Activated naive CD4-positive, alpha-beta T cell treated with anti-CD3 and anti-CD28 coated beads, Interleukin-2, amount 50 U/mL, for 16 hours (primary cell): ENCODE data around the gene SH2D1B.
"Not testable (repeated sequence)": the region's sequence is repeated elsewhere in the genome, so short reads cannot be mapped to it uniquely, and the experiment has no call there.

ENCODE experiments used
- DNase-seq: peaks from one replicate; pipeline ENCODE4 v3.0.0-alpha.2; 2020

Gene SH2D1B, protein sequence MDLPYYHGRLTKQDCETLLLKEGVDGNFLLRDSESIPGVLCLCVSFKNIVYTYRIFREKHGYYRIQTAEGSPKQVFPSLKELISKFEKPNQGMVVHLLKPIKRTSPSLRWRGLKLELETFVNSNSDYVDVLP

DNA sequence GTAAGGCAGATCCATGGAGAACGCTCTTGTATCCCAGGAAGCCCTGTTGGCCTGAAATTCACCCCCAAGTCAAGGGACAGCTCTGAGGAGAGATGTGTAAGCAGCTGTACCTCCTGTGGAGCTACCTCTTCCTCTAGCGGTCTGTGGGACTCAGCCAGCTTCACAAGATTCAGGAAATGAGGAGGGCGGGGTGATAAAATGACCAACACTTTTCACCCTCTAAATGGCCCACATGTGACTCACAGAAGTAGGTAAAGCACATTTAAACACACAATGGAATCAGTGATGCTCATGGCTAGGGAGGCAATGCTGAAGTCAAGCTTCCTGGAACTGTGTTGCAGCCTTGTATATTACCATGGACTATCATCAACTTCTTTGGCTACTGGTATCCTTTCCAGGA is at the start of gene SH2D1B:
TSS of gene SH2D1B (minus strand) at position 135 of the 400 bp plus-strand sequence. CDS start at position 15, 120 bp downstream.
- DNase-seq, result no peak

DNA sequence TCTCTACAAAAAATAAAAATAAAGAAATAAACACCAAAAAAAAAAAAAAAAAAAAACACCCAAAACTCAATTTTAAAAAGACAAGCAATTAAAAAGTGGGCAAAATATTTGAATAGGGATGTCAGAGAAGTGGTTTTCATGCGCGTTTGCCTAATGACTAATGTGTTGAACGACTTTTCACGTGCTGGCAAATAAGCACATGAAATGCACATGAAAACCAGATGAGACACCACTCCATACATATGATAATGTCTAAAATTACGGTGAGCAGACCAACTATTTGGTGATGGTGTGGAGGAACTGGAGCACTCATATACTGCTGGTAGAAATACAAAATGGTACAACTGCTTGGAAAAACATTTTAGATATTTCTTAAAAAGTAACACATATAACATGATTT is 46.3 kb upstream of the SH2D1B start:
- no peak for DNase-seq

DNA sequence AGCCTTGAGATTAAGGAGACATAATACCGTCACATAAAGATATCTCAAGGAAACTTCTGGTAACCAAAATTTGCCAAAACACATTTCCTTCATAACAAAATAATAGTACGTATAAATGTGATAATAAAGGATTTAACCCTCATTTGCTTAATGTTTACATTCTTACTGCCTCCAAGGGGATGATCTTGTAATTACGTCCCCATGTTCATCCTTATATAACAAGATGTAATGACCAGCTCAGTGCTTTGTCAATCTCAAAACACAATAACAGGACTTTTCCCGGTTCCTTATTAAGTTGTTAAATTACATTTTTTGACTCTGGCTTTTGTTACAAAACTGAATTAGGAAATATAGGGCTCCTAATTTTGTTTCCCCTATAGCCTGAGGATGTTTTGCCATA is 44.4 kb upstream of the SH2D1B start:
- DNase-seq, result no peak

DNA sequence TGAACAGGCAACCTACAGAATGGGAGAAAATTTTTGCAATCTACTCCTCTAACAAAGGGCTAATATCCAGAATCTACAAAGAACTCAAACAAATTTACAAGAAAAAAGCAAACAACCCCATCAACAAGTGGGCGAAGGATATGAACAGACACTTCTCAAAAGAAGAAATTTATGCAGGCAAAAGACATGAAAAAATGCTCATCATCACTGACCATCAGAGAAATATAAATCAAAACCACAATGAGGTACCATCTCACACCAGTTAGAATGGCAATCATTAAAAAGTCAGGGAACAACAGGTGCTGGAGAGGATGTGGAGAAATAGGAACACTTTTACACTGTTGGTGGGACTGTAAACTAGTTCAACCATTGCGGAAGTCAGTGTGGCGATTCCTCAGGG is 42.4 kb upstream of the SH2D1B start:
- DNase-seq, result not testable (repeated sequence)

DNA sequence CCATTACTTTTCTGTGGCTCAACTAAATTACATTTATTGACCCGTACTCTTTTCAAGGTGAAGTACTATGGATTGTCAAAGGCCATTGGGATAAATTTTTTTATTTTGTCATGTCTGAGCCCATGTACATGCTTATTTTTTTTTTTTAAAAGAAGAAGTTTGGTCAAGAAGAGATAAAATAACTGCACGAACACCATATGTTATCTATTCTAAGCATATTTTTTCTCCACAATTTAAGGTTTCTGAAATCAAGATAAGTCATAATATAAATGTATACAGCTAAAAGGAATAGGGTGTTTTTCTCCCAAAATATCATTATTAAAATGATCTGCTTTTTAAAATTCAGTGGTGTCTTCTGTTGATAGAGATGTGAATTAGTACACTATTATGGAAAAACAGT is 35.0 kb upstream of the SH2D1B start:
- no peak for DNase-seq

DNA sequence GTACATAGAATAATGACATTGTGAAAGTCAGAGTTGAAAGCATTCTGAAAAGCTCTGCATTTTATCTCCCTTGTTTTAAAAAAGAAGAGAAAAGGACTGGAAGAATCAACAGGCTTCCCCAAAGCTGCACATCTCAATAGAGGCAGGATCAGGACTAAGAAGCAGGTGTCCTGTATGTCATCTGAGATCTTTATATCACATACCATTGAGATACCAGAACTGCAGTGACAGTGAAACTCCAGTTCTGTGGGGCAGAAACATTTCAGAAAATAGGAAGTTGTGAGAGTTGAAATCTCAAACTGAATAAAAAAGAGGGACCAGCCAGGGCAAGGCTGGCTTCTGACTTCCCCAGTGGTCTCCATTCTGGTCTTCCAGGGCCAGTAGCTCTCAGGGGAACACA is 33.0 kb upstream of the SH2D1B start:
- no peak for DNase-seq

DNA sequence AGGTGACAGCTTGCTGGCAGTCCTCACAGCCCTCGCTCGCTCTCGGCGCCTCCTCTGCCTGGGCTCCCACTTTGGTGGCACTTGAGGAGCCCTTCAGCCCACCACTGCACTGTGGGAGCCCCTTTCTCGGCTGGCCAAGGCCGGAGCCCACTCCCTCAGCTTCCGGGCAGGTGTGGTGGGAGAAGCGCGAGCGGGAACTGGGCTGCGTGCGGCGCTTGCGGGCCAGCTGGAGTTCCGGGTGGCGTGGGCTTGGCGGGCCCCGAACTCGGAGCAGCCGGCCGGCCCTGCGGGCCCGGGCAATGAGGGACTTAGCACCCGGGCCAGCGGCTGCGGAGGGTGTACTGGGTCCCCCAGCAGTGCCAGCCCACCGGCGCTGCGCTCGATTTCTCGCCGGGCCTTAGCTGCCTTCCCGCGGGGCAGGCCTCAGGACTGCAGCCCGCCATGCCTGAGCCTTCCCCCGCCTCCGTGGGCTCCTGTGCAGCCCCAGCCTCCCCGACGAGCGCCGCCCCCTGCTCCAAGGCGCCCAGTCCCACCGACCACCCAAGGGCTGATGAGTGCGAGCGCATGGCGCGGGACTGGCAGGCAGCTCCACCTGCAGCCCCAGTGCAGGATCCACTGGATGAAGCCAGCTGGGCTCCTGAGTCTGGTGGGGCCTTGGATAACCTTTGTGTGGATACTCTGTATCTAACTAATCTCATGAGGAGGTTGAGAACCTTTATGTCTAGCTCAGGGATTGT is 21.2 kb upstream of the SH2D1B start:
- not testable (repeated sequence) for DNase-seq

DNA sequence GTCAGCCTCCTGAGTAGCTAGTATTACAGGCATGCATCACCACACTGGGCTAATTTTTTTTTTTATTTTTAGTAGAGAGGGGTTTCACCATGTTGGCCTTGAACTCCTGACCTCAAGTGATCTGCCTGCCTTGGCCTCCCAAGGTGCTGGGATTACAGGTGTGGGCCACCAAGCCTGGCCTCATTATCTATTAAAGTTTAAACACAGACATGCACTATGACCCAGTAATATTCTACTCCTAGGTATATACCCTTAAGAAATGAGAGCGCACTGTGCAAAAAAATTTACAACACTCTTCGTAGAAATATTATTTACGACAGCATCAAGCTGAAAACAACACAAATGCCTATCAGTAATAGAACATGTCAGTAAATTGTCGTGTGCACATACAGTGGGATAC is 18.6 kb upstream of the SH2D1B start:
- DNase-seq, result no peak

DNA sequence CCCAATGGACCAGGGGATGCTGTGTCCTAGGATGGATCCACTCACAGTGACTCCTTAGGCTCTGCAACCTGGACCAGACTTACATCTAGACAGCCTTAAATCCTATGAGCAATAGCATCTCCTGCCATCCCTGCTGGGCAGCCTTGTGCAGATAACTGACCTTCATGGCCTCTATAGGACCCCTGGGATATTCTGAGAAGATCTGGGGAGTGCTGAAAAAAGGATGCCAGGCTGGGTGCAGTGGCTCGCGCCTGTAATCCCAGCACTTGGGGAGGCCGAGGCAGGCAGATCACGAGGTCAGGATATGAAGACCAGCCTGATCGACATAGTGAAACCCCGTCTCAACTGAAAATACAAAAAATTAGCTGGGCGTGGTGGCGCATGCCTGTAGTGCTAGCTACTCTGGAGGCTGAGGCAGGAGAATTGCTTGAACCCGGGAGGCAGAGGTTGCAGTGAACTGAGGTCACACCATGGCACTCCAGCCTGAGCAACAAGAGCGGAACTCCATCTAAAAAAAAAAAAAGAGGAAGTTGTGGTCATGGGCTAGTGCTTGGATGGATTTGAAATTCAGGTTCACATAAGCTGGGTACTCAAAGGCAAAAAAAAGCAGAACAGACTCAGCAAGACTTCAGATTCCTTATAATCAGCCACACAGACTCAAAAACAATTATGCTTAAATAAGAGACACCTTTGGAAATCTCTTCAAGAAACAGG is 10.9 kb upstream of the SH2D1B start:
- no peak for DNase-seq

DNA sequence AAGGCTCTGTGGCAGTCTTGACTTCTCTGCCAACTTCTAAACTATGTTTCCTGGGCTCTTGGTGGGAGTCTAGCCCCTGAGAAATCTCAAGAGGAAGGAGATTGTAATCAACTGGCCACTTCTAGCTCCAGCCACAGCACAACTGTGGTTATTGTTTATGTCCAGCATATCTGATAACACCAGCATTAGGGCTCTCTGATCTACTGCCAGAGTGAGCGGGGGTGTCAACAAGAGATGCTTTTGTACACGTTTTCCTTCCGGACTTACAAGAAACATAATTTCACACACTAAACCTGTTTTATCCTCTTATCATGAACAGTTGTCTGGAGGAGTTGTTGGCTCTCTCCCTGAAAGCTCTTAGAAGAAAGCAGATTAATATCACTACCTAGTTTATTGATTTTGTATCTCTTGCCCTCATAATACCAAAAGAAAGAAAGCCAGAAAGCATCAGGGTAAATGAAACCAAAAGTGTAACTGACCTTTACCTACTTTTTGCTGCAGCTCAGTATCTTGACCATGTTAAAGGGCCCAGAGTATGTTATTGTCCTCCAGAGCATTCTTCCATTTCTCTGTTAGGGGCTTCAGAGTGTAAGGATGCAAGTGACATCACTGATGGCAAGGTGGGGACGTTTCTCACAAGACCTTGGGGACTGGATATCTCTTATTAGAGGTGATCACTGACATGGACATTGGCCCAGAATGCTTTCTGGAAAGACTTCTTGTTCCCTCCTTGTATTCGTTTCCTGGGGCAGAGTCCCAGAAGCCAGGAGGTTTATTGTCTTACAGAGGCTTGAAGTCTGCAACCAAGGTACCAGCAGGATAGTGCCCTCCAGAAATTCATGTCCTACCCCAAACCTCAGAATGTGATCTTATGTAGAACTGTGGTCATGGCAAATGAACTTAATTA is 9.6 kb upstream of the SH2D1B start:
- DNase-seq, result no peak

DNA sequence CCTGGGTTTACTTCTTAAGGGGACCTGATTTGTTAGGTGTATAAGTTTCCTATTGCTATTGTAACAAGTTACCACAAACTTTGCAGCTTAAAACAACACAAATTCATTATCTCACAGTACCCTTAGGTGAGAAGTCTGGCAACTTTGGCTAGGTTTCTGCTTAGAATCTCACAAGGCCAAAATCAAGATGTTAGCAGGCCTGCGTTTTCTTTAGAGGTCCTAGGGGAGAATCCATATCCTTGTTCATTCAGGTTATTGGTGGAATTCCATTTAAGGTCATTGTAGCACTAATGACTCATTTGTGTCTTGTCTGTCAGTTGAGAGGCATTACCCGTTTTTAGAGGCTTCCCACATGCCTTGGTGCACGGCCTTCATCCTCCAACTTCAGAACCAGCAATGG is 8.2 kb upstream of the SH2D1B start:
- no peak for DNase-seq

DNA sequence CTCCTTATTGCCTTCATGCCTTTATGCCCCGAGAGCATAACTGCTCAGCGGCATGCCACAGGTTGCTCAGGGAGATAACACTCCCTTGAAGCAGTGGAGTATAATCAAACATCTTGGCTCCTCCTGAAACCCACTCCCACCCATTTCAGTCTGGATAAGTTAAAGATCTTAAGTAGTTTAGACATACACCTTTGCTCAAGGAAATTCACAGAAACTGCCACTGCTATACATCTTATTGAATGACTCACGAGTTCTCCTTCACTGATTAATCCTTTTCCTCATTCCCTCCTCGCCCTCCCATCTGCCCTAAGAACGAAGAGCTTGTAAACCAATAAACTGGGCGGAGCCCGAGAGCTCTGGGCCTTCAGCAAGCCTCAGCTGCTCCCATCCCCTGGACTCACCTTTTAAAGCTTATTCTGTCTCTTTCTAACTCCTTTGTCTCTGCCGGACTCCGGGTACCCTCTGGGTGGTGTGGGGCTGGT is 7.6 kb upstream of the SH2D1B start:
- DNase-seq, result not testable (repeated sequence)

DNA sequence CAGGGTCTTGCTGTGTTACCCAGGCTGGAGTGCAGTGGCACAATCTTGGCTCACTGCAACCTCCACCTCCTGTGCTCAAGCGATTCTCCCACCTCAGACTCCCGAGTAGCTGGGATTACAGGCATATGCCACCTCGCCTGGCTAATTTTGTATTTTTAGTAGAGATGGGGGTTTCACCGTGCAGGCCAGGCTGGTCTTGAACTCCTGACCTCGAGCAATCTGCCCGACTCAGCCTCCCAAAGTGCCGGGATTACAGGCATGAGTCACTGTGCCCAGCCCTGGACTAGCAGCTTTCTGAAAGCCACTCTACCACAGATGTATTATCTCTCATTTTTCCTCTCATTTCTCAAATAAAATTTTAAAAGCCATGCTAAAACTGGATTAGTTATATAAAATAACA is 6.6 kb upstream of the SH2D1B start:
- not testable (repeated sequence) for DNase-seq

DNA sequence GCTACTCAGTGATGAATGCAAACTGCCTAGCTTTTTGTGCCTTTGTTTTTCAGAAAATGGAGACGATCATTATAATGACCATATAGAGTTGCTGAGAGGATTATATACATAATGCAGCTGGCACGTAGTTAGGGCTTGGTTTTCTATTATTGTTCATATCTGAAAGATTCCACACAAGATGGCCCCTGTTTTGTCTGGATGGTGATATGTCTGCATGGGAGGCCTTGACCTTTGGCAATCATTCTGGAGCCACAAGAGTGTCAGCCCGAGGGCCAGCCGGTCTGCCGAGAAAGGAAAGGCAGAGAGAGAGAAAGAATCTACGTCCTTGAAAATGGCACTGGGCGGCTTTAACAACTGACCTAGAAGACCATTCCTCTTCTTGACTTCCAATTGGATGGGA is 5.7 kb upstream of the SH2D1B start:
- DNase-seq, result no peak

DNA sequence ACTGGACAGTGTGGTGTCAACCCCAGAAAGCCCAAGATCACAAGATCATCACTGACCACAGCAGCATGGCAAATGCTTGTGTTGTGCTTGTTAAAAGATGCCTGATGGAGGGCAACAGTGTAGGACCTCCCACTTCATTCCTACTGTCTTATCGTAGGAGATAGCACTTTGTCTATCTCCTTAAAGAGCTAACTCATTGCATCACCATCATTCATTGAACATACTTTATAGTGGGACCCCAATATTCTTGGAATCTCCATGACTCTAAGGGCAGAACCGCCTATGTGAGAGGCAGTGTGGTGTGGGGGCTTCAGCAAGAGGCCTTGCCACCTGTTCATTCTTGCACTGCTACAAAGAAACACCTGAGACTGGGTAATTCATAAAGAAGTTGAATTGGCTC is 5.0 kb upstream of the SH2D1B start:
- DNase-seq, result no peak

DNA sequence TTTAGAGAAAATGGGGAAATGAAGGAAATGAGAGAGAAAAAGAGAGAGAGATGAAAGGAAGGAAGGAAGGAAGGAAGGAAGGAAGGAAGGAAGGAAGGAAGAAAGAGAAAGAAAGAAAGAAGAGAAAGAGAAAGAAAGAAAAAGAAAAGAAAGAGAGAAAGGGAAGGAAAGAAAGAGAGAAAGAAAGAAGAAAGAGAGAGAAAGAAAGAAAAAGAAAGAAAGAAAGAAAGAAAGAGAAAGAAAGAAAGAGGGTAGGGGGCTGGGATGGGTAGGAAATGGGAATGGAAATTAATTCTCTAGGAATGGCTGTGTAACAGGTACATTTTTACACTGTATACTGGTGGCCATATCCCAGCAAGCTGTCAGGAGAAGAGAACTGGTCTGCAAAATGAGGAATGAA is 4.3 kb upstream of the SH2D1B start:
- DNase-seq, result no peak

DNA sequence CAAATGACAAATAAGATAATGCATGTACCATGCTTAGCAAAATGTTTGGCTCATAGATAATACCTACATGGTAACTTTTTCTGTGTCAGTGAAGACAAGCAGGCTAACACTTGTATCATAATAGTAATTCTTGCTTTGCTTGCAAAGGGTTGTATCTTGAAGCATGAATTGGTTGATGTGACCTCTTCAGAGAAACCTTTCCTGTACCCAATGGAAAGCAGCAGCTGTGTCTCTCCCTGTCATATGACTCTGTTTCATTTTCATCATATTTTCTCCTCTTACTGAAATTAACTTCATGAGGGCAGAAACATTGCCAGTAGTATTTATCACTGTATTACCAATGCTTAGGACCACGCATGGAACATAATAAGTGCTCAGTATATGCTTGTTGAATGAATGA is 4.4 kb downstream of the SH2D1B start:
- DNase-seq, result no peak

DNA sequence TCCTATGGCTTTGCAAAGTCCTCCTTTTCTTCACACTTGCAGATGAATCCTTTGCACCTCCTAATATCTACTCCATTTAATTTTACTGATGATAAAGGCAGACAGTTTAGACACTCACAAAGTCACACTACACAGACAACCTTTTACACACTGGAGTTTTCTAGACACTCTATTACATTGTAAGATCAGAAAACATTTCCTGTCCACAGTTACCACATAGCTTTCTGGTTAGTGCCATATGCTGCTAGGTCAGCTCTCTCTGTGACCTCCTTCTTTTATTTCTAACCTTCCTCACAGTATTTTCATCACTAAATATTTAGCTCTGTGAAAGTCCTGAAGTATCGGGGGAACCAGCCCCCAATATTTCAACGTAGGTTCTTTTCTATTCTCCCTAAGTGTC is 5.1 kb downstream of the SH2D1B start:
- no peak for DNase-seq

DNA sequence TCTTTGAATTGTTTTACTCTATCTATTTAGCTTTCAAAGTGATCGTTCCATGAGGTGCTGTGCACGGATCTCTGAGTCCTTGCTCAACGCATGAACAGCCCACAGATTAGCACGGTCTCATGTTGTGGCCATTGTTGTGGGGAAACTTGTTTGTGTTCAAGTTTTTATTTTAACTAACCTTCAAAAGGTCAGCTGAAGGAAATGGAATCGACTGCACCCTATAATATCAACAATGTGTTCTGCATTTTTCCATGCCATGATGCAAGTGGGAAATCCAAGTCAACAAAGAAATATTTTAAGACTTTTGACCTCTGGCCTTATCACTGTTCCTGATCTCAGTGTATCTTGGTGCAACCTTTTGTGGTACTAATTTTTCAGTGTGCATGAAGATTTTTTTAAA is 6.1 kb downstream of the SH2D1B start:
- DNase-seq, result no peak

DNA sequence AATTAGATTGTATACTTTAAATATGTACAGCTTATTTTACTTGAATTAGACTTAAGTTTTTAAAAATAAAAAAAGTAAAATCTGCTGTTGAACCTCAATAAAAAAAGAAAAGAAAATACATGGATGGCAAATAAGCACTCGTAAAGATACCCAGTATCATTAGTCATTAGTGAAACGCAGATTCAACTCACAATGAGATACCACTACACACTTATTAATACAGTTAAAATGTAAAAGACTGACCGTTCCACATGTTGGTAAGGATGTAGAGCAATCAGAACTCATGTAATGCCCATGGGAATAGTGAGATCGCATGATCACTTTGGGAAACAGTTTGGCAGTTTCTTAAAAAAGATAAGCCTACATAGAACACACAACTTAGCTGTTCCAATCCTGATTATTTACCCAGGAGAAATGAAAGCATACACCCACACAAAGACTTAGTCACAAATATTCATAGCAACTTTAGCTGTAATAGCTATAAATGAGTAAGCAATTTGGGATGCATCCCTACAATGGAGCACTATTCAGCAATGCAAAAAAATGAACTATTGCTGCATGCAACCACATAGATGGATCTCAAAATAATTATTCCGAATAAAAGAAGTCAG is 7.3 kb downstream of the SH2D1B start:
- DNase-seq, result no peak

DNA sequence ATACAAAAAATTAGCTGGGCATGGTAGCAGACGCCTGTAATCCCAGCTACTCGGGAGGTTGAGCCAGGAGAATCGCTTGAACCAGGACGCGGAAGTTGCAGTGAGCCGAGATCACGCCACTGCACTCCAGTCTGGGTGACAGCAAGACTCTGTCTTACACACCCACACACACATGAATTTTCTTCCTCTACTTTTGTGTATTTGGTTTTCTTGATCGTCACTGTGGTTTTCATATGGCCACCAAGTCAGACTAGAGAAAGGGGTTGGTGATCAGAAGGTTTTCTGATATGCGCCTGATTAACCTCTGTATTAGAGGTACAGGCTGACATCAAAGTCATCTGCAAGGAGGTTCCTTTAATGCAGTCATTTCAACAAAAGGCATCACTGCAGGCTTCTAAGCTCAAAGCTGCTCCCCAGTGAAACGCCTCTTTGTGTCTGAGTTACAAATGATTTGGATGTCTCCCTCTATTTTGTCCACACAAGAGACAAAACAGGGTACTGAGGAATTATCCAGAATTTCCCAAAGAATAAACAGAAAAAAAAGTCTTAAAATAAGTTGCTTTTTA is 11.1 kb downstream of the SH2D1B start:
- DNase-seq, result no peak

DNA sequence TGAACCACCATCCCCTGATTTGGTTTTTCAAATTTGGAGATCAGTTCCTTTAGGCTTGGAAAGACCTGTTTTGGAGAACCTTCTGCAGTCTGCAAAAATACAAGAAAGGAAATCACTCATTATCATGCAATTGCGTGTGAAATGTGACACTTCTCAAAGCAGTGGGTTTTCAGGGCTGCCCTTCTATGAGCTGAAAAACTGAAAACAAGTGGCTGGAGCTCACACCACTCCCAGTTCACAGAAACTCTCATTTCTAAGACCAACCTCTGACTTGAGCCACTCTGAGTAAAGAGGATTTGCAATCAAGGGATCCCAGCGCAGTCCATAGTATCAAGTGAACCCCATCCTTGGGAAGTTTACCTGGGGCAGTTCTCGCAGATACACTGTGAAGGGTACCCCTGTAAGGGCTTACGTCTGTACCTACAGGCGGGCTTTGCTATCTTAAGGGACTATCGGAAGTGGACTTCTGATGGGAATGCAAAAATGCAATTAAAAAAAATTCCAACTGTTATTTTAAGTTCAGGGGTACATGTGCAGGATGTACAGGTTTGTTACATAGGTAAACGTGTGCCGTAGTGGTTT is 12.8 kb downstream of the SH2D1B start:
- no peak for DNase-seq
